ENCODE results near the gene ANTXR1. TPM values are rescaled to one million over a fixed set of nuclear protein-coding genes. Genes with fewer than 3 reads are reported as not detected.

ANTXR1 gene
- polyA plus RNA-seq, 1 donor: 108 TPM

DNA sequence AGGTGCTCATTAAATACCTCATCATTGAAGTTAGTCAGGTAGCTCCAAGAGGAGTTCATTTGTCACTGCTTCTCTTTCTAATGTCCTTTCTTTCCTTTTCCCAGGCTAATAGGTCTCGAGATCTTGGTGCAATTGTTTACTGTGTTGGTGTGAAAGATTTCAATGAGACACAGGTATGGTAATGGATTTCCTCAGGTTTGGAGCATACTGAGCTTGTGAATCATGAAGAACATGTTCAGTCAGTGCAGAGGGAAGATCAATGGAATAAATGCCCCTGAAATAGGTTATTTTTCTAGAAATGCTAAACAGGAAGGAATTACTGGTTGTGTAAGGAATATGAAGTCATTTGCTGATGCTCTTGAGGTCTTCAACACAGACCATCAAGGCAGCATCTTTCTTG is 62.5 kb downstream of the ANTXR1 start:
- DNase-seq: no peak

- DNase-seq: no peak
Observed at GRCh38 chr2:69076601-69077000, 63.6 kb downstream of the ANTXR1 start.

DNA sequence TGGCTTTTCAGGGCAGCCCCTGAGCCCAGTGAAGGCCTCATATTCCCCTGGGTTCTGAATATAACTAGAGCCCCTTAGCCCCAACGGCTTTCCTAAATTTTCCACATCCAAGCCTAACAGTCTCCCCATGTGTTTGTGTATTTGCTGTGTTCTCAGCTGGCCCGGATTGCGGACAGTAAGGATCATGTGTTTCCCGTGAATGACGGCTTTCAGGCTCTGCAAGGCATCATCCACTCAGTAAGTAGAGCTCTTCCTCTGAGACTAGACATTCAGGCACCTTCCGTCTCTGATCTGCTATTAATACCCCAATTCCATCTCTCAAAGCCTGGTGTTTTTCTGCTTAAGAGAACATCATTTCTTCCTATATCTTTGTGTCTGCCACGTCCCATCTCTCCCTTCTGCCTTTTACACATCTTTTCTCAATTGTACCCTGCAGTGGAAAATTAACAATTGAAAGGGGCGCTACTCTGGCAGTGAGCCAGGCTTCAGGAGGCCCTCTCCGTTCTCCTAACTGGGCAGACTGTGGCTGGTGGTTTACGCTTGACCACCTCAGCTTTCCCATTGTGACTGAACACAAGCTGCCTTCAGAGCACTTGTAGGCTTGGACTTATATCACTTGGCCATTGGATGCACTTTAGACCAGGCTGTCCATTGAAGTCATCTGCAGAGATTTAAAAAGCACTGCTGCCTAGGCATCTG is 64.4 kb downstream of the ANTXR1 start:
- no peak for DNase-seq

- DNase-seq: no peak
Observed at GRCh38 chr2:69080071-69080470, 67.1 kb downstream of the ANTXR1 start.

DNA sequence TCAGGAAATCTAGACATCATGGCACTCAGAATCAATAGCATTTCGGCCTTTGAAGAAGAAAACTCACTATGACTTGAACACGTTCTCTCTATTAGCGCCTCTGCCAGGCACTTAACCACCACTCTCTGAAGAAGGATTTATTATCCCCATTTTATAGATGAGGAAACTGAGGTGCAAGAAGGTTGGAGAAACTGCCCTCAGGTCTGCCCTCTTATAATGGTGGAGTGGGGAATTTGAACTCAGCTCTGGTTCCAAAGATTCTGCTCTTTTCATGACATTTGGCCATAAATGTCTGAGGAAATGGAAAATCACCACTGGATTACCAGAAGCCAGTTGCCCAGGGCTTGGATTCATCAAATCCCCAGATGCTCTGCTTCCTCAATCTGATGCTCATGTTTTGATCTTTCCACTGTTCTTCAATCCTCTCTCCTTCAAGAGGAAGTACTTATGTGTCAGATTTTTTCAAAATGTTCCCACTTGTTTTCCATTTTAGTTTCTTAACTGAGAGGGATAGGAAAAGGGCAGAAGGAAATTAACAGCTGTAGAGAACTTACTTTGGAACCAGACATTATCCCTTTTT is 68.1 kb downstream of the ANTXR1 start:
- DNase-seq: no peak

DNA sequence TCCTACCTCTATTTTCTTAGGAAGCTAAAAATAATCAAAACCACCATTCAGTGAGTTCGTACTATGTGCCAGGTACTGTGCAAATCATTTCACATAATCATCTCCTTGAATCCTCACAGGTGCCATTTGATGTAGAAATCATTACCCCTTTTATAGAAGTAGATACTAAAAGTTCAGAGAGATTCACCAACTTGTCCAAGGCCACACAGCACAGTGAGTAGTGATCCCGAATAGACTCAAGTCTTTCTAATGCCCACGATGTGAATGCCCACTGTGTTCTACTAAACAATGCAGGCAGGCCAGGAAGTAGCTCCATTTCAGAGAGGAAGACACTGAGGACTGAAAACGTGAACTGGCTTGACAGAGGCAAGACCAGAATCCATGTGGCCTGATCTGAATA is 68.8 kb downstream of the ANTXR1 start:
- DNase-seq: no peak

DNA sequence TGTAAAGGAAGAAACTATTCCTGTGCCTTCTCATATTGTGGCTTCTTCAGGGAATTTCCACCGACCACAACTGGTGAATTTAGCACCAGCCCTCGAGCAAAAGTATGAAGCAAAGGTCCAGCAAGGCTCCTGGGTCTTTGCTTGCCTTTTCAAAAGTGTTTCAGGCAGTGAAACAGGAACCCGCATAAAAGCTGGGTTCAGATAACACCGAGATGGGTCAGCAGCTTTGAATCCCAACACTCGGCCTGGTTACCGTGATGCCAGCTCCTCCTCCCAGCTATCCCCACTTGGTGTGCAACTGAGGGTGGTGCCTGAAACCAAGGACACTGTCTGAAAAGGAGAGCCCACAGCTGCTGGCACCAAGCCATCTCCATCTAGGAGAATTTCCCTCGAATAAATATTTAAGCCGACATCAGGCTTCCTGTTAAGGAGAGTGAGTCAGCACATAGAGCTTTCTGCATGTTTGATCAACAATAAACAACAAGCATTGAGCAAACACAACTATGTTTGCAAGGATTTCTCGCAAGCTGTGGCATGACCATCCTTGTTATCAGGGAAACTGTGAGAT is 69.5 kb downstream of the ANTXR1 start:
- DNase-seq: no peak

GRCh38 chr2:69083235-69083748 is 70.3 kb downstream of the ANTXR1 start:
- DNase-seq: no peak

- DNase-seq: no peak
Observed at GRCh38 chr2:69084492-69084891, 71.5 kb downstream of the ANTXR1 start.

GRCh38 chr2:69086466-69086865 is 73.5 kb downstream of the ANTXR1 start:
- DNase-seq: no peak

- no peak for DNase-seq
Observed at GRCh38 chr2:69087211-69087911, 74.4 kb downstream of the ANTXR1 start.

DNA sequence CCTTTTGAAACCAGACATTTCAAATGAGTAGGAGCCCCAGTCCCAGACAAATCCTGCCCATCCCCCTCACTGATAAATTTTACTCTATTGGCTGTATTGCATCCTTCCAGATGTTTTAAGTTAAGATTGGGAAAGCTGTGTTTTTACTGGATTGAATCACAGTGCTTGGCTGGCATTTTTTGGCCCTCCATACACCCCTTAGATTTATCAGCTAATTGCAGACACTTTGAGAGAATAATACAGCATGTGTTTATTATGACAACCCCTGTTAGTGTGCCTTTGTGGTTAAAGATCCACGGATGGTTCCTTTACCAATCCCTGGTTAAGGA is 74.9 kb downstream of the ANTXR1 start:
- DNase-seq: no peak

- no peak for DNase-seq
Observed at GRCh38 chr2:69088466-69088865, 75.5 kb downstream of the ANTXR1 start.

DNA sequence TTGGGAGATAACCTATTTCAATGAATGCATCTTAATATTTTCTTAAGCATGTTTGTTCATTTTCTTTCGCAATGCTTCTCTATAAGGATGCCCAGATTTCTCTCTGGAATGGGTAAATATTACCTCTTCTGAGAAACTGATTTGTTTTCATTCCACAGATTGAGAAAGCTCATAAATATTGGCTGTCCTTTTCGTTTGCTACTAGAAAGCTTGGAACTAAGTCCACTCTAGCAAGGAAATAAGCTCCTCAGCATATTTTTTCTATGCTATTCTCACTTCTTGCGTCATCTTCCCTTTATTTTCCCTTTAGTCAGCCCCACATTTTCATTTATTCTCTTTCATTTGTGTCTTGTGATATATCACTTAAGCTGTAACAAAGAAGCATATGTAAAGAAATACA is 76.3 kb downstream of the ANTXR1 start:
- no peak for DNase-seq

- DNase-seq: no peak
Observed at GRCh38 chr2:69089998-69090397, 77.0 kb downstream of the ANTXR1 start.

- no peak for DNase-seq
Observed at GRCh38 chr2:69090820-69091219, 77.8 kb downstream of the ANTXR1 start.

- no peak for DNase-seq
Observed at GRCh38 chr2:69092857-69093256, 79.9 kb downstream of the ANTXR1 start.

- DNase-seq: peak; percentile 86
Observed at GRCh38 chr2:69095305-69095704, 82.3 kb downstream of the ANTXR1 start.

DNA sequence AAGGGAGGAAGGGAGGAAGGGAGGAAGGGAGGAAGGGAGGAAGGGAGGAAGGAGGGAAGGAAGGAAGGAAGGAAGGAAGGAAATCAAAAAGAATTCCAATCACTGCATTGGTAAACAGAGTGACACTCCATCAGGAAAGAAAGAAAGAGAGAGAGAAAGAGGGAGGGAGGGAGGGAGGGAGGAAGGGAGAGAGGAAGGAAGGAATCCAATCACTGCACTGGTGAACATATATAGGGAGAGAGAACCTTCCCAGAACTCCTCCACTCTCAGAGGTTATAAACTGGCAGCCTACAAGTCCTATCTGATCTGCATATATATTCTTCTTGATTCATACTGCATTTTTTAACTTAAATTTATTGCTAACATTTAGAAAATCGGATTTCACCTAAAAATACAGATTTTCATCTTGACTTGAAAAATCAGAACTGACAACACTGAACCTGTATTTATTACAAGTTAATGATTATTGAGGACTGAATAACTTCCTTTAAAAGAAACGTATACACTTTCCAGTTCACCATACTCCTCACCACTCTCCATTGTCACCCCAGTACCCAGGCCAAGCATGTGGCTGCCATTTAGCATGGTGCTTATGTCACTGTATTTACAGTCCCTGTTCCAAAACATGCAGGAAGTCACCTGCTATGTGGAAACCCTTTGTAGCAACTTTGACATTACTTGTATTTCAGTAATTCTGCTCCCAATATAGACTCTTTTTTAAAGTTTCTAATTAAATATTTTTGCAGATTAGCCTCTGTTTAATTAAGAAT is 83.5 kb downstream of the ANTXR1 start:
- no peak for DNase-seq

DNA sequence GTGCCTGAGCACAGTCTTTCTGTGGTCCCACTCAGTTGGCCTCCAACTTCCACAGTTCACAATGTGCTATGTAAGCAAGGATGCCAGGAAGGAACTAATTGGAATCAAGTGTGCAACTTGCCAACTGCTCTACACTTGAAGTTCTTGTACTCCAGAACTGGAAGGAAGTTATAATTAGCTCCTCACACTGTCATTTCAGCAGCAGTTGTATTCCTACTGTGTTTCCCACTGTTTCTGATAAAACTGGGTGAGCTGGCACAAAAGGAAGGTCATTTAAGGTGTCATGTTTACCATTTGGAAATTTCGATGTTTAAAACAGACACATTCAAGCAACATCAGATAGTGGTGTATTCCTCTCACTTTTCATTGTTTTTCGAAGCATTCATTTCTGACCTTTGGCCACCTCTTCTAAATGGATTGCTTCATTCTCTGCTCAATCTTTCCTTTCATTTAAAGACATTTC is 84.2 kb downstream of the ANTXR1 start:
- DNase-seq: no peak

GRCh38 chr2:69097891-69098655 is 85.1 kb downstream of the ANTXR1 start:
- no peak for DNase-seq

DNA sequence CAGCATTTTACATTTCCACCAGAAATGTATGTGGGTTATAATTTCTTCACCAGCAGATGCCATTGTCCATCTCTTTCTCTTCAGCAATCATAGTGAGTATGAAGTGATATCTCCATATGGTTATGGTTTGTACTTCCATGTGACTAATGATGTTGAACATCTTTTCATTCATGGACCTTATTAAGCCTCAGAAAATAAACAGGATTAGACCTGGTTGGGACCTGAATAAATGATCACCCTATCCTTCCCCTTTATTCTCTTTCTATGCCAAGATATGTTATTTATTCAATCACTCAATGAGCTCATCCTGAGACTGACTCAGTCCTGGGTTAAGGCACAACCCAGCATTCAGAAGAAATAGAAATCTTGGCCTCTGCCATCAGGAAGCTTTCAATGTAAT is 86.6 kb downstream of the ANTXR1 start:
- no peak for DNase-seq

All from hindlimb muscle (tissue), 1 donor.